ENCODE measurements around the gene DCAF8L2.
"Not testable (repeated sequence)": the region's sequence is repeated elsewhere in the genome, so short reads cannot be mapped to it uniquely, and the experiment has no call there.

DCAF8L2 gene

DNA sequence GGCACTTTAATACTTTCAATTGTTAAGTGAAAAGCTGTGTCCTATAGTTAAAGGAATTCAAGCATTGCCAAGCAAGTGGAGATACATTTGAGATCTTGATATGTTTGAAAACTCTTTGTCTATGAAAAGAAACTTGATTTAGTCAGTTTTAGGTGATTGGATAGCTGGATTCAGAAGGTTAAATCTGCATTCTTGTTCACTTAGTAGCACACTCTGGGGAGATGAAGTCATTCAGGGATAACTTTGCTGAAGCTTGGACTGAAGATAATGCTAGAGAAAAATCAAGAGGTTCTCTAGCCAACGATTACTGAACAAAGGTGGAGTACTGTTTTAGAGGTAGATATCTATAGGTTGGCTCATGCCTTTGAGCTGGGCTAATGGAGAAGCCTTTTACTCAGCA lies 90.6 kb downstream of the DCAF8L2 start:
- no peak for DNase-seq

DNA sequence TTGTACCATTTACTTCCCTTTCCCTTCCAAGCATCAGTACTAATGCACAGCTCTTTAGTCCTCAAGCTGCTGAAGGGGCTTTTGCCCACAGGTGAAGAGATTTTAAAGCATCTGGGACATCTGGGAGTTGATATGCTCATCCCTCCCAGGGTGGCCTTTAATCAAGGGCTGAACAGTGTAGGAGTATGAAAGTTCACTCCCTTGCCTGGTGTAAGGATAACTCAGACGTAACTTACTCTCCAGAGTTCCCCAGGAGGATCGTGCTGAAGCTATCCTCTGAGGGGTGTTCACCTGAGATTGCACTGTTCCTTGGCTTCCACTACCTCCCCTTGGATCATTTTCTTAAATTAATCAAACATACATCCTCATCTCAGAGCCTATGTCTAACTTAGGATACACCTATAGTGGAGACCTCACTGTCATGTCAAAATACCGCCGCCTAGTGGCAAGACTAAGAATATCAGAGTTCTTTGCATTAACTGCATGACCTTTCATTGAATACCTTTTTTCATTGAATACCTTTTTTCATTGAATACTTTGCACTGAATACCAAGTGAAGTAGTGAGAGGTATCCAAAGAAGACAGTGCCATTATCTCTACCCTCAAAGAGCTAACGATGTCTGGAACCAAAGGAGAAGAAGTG lies 93.5 kb downstream of the DCAF8L2 start:
- DNase-seq = not testable (repeated sequence)

DNA sequence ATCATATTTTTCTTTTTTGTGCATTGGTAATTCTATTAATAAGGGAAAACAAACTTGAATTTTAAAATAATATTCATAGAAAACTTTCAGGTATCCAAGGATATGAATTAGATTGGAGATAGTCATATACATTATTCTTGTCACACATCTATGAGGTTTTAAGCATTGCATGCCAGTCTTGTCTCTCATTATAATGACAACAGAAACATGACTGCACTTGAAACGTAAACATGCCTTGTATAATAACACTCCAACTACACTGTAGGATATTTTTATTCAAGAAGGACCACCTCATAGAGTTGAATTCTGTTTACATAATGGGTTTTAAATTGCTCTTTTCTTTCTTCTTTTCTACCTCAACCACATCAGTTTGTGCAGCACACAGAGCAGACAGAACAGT lies 104.5 kb downstream of the DCAF8L2 start:
- no peak for DNase-seq

DNA sequence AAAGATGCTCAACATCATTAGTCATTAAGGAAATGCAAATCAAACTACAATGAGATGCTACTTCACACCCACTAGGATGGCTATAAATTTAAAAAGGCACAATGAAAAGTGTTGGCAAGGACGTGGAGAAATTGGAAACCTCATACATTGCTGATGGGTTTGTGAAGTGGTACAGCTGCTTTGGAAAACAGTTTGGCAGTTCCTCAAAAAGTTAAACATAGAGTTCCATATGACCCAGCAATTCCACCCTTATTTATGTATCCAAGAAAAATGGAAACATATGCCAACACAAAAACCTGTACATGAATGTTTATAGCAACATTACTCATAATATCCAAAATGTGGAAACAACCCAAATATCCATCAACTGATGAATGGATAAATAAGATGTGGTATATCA lies 116.4 kb downstream of the DCAF8L2 start:
- no peak for DNase-seq

DNA sequence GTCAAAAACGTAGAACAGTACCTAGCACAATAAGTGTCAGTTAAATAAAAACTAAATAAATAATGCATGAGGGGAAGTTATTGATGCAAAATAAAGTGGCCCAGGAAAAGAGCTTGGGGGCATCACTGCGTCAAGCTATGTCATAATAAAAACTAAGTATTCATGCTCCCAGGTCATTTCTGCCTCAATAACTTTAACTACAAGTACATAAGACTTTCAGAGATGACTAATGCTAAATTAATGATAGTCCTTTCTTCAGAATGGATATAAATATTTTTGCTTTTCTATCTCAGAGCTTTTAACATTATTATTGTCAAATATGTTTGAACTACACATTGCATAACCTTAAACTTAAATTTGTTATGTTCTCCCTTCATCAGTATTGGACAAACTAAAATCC lies 125.5 kb downstream of the DCAF8L2 start:
- no peak for DNase-seq

DNA sequence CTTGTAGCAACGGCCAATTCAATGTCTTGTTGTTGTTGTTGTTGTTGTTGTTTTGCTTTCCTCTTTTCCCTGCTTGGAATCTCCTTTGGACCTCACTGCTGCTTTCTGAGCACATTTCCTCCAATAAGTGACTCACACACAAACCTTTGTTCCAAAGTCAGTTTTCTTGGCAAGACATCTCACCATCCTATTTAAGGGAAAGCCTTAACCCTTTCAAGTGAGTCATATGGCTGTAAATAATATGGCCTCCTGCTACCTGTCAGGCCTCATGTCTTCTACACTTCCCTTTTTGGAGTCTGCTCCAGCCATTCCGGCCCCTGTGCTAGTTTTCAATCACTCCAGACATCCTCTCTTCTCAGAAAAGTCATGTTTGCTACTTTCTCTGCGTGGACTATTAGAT lies 138.1 kb downstream of the DCAF8L2 start:
- DNase-seq = no peak

DNA sequence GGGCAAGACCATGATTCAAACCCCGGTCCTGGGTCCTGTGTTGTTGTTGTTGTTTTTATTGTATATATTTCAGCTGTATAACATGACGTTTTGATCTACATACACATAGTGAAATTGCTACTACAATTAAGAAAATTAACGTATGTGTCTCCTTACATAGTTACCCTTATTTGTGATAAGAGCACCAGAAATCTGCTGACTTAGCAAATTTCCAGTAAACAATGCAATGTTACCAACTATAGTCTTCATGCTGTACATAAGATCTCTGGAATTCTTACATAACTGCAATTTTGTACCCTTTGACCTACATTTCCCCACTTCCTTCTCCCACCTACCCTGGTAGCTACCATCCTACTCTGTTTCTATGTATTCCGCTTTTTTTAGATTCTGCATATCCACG lies 141.8 kb downstream of the DCAF8L2 start:
- DNase-seq = no peak

DNA sequence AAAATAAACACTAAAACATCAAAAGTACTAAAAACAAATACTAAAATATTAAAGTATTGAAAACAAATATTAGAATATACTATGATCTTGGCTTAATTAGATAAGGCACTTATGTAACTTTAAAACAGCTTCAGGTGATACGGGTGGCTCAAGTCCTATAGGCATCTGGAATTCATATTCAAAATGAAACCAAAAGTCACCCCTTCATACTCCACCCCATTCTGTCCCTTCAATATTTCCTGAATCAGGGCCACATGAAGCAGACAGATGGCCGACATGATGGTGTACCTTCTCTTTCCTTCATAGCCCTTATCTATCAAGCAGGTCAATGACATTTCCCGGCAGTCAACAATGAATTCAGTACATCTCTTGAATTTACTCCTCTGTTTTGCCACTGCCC lies 145.8 kb downstream of the DCAF8L2 start:
- DNase-seq = no peak

DNA sequence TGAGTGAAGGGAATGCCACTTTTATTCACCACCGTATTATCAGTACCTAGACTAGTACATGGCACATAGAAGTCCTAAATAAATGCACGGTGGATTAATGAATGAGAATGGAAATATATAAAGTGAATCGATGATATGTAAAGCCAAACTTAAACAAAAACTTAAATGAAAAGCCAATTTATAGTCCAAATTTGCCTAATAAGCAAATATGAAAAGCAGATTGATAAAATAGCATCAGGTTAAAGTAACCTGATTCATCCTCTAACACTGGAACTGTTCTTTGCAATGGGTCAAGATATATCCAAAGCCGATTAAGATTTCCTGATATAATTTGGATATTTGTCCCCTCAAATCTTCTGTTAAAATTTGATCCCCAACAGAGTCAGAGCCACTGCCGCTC lies 150.8 kb downstream of the DCAF8L2 start:
- no peak for DNase-seq

DNA sequence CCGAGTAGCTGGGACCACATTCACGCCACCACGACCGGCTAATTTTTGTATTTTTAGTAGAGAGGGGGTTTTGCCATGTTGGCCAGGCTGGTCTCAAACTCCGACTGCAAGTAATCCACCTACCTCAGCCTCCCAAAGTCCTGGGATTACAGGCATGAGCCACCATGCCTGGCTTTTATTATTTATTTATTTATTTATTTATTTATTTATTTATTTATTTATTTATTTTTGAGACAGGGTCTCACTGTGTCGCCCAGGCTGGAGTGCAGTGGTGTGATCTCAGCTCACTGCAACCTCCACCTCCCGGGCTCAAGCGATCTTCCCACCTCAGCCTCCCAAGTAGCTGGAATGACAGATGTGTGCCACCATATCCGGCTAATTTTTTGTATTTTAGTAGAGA lies 153.4 kb downstream of the DCAF8L2 start:
- DNase-seq = not testable (repeated sequence)

DNA sequence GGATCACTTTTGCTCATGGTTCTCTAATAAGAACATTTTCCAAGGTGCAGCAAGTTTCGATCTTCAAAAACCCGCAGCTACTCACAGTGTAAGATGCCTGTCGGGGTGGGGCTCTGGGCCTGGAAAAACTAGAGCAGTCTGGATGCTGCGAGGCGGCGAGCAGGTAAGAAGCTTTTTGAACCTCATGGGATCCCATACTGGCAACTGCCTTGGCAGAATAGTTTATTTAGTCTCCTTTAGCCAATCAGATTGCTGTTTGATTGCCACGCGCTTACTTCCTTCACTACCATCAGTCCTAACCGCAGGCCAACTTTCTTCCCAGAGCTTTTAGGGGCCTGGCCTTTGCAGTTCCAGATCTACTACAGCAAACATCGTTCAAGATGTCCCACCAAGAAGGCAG lies 156.4 kb downstream of the DCAF8L2 start:
- DNase-seq = no peak

DNA sequence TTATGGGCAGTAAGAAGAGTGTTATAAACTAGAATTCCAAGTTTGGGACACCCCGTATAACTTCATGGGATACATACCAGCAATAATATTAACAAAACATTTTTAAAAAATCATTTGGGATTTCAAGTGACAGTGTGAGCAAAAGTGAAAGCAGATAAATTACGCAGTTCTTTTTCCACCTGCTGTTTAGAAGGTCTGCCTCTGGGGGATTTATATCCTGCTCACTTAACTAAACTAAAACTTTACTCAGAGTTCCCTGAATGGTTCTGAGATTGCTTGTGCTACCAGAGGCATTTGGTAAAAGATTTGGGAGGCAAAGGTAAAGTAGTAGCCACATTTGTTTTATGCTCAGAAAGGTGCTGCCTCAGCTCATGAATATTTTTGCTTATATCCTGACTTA lies 160.2 kb downstream of the DCAF8L2 start:
- DNase-seq = not testable (repeated sequence)

DNA sequence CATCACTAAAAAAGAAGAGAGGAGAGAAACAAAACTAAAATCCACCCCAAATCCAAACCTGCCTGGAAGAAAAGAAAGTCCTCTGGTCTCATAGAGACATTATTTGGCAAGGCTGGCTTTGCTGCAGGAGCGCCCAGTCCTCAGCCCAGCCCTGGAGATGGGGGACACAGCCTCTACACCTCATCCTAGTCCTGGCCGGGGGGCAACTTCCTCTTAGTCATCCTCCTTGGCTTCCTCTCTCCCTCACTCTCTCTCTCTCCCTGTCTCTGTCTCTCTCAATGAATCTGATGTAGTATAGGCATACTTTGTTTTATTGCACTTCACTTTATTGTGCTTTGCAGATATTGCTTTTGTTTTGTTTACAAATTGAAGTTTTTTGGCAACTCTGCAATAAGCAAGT lies 161.8 kb downstream of the DCAF8L2 start:
- DNase-seq = no peak

DNA sequence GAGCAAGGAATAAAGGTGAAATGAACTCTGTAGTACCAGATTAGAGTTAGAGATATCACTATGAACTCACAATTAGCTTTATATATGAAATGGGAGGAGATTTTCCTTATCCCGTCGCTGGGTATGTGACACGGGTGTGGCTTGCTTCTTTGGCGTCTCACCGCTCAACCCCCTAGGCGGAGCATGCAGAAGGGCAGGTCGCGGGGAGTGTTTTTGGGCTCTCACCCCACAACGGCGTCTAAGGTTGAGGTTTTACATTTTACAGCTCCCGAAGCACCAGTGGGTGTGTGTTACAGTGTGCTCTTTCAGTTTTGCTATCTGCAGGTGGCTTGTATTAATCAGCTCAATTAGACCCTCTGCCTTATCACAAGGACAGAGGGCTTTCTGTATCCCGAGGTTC lies 175.6 kb downstream of the DCAF8L2 start:
- no peak for DNase-seq

DNA sequence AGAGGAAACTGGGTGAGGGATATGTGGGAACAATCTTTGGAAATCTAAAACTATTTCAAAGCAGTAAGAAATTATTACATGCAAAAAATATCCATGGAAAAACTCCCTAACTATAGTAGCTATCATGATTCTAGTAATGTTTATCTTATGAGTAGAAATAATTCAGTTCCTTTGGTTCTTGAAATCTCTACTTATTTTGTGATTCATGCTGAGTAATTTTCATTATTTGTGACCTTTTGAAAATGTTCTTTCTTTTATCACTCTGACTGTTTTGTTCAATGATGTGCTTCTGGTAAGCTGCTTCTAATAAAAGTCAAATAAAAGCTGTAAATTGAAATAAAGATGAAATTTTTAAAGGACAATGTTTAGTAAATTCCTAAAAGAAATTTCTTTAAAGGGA lies 177.2 kb downstream of the DCAF8L2 start:
- no peak for DNase-seq

DNA sequence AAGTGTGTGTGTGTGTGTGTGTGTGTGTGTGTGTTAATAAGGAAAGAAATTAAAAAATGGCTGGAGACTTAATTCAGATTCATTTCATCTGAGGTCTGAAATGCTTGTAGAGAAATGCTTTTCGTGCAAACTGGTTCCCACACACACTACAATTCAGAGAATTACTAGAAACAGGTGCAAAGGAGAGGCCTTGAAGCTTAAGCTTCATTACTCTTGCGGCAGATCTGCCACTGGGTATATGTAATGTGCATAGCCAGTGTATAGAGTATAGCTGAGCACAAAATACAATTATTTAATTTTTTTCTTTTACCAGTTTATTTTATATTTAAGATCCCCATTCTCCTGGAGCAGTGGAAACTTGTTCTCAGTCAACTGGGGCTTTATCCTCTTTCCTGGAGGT lies 185.8 kb downstream of the DCAF8L2 start:
- DNase-seq = no peak

DNA sequence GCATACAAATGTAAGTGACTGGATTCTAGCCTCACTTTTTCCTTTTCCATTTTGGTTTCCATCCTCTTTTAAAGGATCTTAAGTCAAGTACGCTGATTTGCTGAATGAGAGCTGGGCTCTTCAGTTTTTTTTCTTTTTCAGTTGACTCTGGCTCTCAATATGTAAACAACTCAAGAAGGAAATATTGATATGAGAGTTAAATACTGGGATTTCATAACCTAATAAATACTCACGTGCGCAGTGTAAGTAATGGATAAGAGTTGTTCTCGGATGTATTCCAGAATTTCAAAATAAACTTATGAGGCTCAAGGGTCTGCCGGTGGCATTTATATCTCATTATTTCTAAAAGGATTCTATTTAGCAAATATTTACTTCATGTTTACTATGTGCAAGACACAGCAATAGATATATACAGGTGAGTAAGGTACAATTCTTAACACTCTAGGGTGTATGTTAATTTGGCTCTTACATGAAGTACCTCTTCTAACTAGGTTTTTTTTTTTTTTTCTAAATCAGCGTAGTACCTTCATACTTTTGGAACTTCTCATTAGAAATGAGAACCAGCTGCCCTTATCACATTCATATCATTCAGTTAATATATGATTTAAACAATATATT lies 206.6 kb downstream of the DCAF8L2 start:
- DNase-seq = no peak

DNA sequence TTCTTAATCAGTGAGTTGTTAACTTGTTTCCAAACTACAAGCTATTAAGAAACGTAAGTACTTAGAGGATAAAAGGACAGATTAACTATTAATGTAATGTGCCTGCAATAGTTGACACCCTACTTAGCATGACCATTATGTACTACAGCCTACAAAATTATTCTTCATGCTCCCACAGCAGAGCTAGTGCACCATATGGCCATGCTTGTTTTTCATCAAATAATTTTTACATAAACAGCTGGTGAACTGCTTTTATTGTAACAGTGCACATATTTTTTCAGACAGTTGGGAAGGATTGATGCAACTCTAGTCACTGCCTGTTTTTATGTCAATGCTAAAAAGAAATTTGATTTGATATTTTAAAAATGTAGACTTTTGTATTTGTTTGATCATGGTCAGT lies 207.4 kb downstream of the DCAF8L2 start:
- DNase-seq = no peak

All from CD4-positive, alpha-beta T cell treated with Interleukin-1 beta for 1 hour (primary cell).